Osteocyte (in vitro differentiated cells): Measurements from ENCODE around the gene FAM193A. TPM values are rescaled to one million over a fixed set of nuclear protein-coding genes. Genes with fewer than 3 reads are reported as not detected.
A peak's percentile ranks its signal among the peaks of the same experiment; 100 is the strongest.
"Not testable (repeated sequence)": the region's sequence is repeated elsewhere in the genome, so short reads cannot be mapped to it uniquely, and the experiment has no call there.

Experiments
- DNase-seq: peaks from one replicate; pipeline ENCODE4 v3.0.0; 2021; ENCODE audit warnings: mixed read lengths; ENCODE audit not compliant: unreplicated experiment; ENCODE audit errors: extremely low spot score
- H3K27ac Mint-ChIP-seq: one replicate; pipeline ENCODE4 v1.8.0; 2021; ENCODE audit warnings: mild to moderate bottlenecking, mixed read lengths; ENCODE audit not compliant: unreplicated experiment
- H3K27me3 Mint-ChIP-seq: one replicate; pipeline ENCODE4 v1.8.0; 2021; ENCODE audit warnings: mixed read lengths; ENCODE audit not compliant: unreplicated experiment
- H3K36me3 Mint-ChIP-seq: one replicate; pipeline ENCODE4 v1.8.0; 2021; ENCODE audit warnings: mixed read lengths; ENCODE audit not compliant: unreplicated experiment
- H3K4me1 Mint-ChIP-seq: one replicate; pipeline ENCODE4 v1.8.0; 2021; ENCODE audit warnings: mixed read lengths; ENCODE audit not compliant: unreplicated experiment
- H3K4me3 Mint-ChIP-seq: one replicate; pipeline ENCODE4 v1.8.0; 2021; ENCODE audit warnings: mild to moderate bottlenecking, moderate library complexity, mixed read lengths; ENCODE audit not compliant: unreplicated experiment
- H3K9me3 Mint-ChIP-seq: one replicate; pipeline ENCODE4 v1.8.0; 2021; ENCODE audit warnings: mixed read lengths; ENCODE audit not compliant: unreplicated experiment
- total RNA-seq: library from RNA; stranded (reverse); gene quantifications from 2 replicates; pipeline ENCODE4 v1.2.1, GENCODE V29; 2021
- TF ChIP-seq, protein P1 (sequence below): fragments of 200-600 bp; sonication (generic); IDR thresholded peaks from 2 replicates; pipeline ENCODE4 v1.5.0; 2021; ENCODE audit warnings: antibody characterized with exemption, mild to moderate bottlenecking, moderate library complexity

FAM193A gene
- total RNA-seq, 1 donor from 2014 or later: 35.3 TPM

DNA sequence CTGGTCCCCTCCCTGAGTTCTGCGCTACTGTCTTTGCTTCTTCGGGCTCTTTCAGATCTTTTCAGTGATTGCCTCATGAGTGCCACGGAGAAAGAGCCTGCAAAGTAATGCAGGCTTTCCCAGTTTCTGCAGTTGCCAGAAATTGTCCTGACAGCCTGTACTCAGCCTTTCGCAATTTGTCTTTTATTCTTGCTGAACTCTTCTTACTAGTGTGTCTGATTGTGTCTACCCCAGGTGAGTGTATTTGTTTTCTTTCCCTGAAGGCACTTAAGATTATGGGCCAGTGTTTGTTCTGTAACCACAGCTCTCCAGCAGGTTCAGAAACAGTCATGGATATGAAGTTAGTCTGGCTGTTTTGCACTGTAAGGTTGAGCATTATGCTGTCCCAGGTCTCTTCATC, 47.1 kb downstream of the FAM193A start:
- TF ChIP-seq, protein P1, sequence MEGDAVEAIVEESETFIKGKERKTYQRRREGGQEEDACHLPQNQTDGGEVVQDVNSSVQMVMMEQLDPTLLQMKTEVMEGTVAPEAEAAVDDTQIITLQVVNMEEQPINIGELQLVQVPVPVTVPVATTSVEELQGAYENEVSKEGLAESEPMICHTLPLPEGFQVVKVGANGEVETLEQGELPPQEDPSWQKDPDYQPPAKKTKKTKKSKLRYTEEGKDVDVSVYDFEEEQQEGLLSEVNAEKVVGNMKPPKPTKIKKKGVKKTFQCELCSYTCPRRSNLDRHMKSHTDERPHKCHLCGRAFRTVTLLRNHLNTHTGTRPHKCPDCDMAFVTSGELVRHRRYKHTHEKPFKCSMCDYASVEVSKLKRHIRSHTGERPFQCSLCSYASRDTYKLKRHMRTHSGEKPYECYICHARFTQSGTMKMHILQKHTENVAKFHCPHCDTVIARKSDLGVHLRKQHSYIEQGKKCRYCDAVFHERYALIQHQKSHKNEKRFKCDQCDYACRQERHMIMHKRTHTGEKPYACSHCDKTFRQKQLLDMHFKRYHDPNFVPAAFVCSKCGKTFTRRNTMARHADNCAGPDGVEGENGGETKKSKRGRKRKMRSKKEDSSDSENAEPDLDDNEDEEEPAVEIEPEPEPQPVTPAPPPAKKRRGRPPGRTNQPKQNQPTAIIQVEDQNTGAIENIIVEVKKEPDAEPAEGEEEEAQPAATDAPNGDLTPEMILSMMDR: no peak
- no peaks in the 10 kb centered on the region for H3K9me3 Mint-ChIP-seq

GRCh38 chr4:2586502-2586901, 50.1 kb downstream of the FAM193A start:
- no peaks in the 10 kb centered on the region for H3K27me3 Mint-ChIP-seq

More for the DNA sequence above, 47.1 kb downstream of the FAM193A start:
- H3K4me1 Mint-ChIP-seq: peaks cover 31% of the 10 kb centered on the region
- no peak overlapping the region for H3K4me3 Mint-ChIP-seq
- peak overlapping the region; percentile 33 for H3K27ac Mint-ChIP-seq
- peaks cover 5% of the 10 kb centered on the region for H3K36me3 Mint-ChIP-seq
- H3K27me3 Mint-ChIP-seq: no peaks in the 10 kb centered on the region
- no peak for DNase-seq

DNA sequence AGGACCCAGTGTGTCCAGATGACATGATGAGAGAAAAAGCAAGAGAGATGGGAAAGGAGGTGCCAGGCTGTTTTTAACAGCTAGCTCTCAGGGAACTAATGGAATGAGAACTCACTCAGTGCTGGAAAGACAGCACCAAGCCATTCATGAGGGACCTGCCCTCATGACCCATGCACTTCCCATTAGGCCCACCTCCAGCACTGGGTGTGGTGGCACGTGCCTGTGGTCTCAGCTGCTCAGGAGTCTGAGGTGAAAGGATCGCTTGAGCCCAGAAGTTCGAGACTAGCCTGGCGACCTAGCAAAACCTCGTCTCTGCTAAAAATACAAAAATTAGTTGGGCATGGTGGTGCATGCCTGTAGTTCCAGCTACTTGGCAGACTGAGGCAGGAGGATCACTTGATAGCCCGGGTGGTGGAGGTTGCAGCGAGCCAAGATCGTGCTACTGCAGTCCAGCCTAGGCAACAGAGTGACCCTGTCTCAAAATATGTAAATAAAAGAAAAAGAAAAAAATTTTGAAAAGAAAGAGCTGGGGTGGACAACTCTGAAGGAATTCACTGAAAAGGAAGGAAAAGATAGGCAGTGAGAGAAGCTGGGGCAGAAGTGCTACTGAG, 50.9 kb downstream of the FAM193A start:
- H3K27me3 Mint-ChIP-seq: no peaks in the 10 kb centered on the region
- TF ChIP-seq, protein P1: no peak
- H3K4me1 Mint-ChIP-seq: peaks cover 39% of the 10 kb centered on the region
- H3K36me3 Mint-ChIP-seq: peaks cover 3% of the 10 kb centered on the region
- no peak overlapping the region for H3K4me3 Mint-ChIP-seq
- no peak overlapping the region for H3K27ac Mint-ChIP-seq
- H3K9me3 Mint-ChIP-seq: no peaks in the 10 kb centered on the region
- DNase-seq: no peak

More at GRCh38 chr4:2586502-2586901, 50.1 kb downstream of the FAM193A start:
- H3K36me3 Mint-ChIP-seq: peaks cover 3% of the 10 kb centered on the region
- TF ChIP-seq, protein P1: no peak
- no peak for DNase-seq
- peaks cover 41% of the 10 kb centered on the region for H3K4me1 Mint-ChIP-seq
- H3K9me3 Mint-ChIP-seq: no peaks in the 10 kb centered on the region
- H3K4me3 Mint-ChIP-seq: no peak overlapping the region
- H3K27ac Mint-ChIP-seq: no peak overlapping the region

GRCh38 chr4:2588259-2588658, 51.8 kb downstream of the FAM193A start:
- H3K4me3 Mint-ChIP-seq: no peak overlapping the region
- H3K36me3 Mint-ChIP-seq: peaks cover 2% of the 10 kb centered on the region
- H3K4me1 Mint-ChIP-seq: peaks cover 36% of the 10 kb centered on the region
- no peaks in the 10 kb centered on the region for H3K9me3 Mint-ChIP-seq
- H3K27ac Mint-ChIP-seq: peak overlapping the region; percentile 2
- TF ChIP-seq, protein P1: no peak
- no peak for DNase-seq
- no peaks in the 10 kb centered on the region for H3K27me3 Mint-ChIP-seq

- H3K4me3 Mint-ChIP-seq: no peak overlapping the region
- peaks cover 46% of the 10 kb centered on the region for H3K4me1 Mint-ChIP-seq
- TF ChIP-seq, protein P1: no peak
- H3K27me3 Mint-ChIP-seq: no peaks in the 10 kb centered on the region
- H3K27ac Mint-ChIP-seq: peak overlapping the region; percentile 70
- no peaks in the 10 kb centered on the region for H3K9me3 Mint-ChIP-seq
- no peaks in the 10 kb centered on the region for H3K36me3 Mint-ChIP-seq
- no peak for DNase-seq
These were observed 54.7 kb downstream of the FAM193A start for GRCh38 chr4:2591189-2591588.

DNA sequence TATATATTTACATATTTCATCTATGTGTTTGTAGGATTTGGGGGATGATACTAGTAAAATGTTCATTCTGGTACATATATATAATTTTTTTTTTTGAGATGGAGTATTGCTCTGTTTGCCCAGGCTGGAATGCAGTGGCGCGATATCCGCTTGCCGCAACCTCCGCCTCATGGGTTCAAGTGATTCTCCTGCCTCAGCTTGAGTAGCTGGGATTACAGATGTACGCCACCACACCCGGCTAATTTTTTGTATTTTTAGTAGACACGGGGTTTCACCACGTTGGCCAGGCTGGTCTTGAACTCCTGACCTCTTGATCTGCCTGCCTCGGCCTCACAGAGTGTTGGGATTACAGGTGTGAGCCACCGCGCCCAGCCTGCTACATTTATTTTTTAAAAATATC, 55.6 kb downstream of the FAM193A start:
- peaks cover 52% of the 10 kb centered on the region for H3K4me1 Mint-ChIP-seq
- H3K27me3 Mint-ChIP-seq, H3K4me3 Mint-ChIP-seq, H3K9me3 Mint-ChIP-seq, H3K36me3 Mint-ChIP-seq, DNase-seq: not testable (repeated sequence)
- peak overlapping the region; percentile 4 for H3K27ac Mint-ChIP-seq
